Non-pigmented ciliary epithelial cell (primary cell): ENCODE measurements around the gene EVL.

ENCODE experiments used
- DNase-seq: peaks from one replicate; pipeline ENCODE4 v3.0.0-alpha.2; 2010; ENCODE audit warnings: low read depth

Gene EVL

GRCh38 chr14:100084591-100084990 lies 19.4 kb downstream of the EVL start:
- DNase-seq = no peak

GRCh38 chr14:100085462-100085861 lies 20.2 kb downstream of the EVL start:
- DNase-seq = no peak

- DNase-seq = no peak
Measured at GRCh38 chr14:100086361-100086760, 21.1 kb downstream of the EVL start.

GRCh38 chr14:100088226-100088625 lies 23.0 kb downstream of the EVL start:
- DNase-seq = no peak

- no peak for DNase-seq
Measured at GRCh38 chr14:100091386-100091785, 26.2 kb downstream of the EVL start.

GRCh38 chr14:100092832-100093231 lies 27.6 kb downstream of the EVL start:
- DNase-seq = no peak

- no peak for DNase-seq
Measured at GRCh38 chr14:100093319-100093718, 28.1 kb downstream of the EVL start.

- DNase-seq = no peak
Measured at GRCh38 chr14:100096656-100097055, 31.4 kb downstream of the EVL start.

- no peak for DNase-seq
Measured at GRCh38 chr14:100098171-100098570, 32.9 kb downstream of the EVL start.

- DNase-seq = no peak
Measured at GRCh38 chr14:100100032-100100703, 34.9 kb downstream of the EVL start.

GRCh38 chr14:100102156-100102785 lies 37.0 kb downstream of the EVL start:
- DNase-seq = no peak

GRCh38 chr14:100103250-100104005 lies 38.2 kb downstream of the EVL start:
- no peak for DNase-seq

- no peak for DNase-seq
Measured at GRCh38 chr14:100104006-100104352, 38.8 kb downstream of the EVL start.

- DNase-seq = no peak
Measured at GRCh38 chr14:100104523-100105300, 39.5 kb downstream of the EVL start.

- no peak for DNase-seq
Measured at GRCh38 chr14:100105357-100106169, 40.3 kb downstream of the EVL start.

- DNase-seq = no peak
Measured at GRCh38 chr14:100106250-100107112, 41.3 kb downstream of the EVL start.

- DNase-seq = no peak
Measured at GRCh38 chr14:100107236-100107635, 42.0 kb downstream of the EVL start.

GRCh38 chr14:100108042-100108825 lies 43.0 kb downstream of the EVL start:
- no peak for DNase-seq

- DNase-seq = no peak
Measured at GRCh38 chr14:100108840-100109593, 43.8 kb downstream of the EVL start.
